ENCODE measurements around the gene UBL7.

UBL7 gene

GRCh38 chr15:74432271-74432967 lies 28.5 kb downstream of the UBL7 start:
- H3K4me3 ChIP-seq (ENCODE audit: low read length) = no peak overlapping the region
- no peaks in the 10 kb centered on the region for H3K9me3 ChIP-seq (ENCODE audit: control insufficient read depth, low read length)
- no peak overlapping the region for H3K9ac ChIP-seq (ENCODE audit: low read length)
- peaks cover 30% of the 10 kb centered on the region for H3K27me3 ChIP-seq (ENCODE audit: control insufficient read depth, insufficient read depth, low read length)
- peaks cover 7% of the 10 kb centered on the region for H3K4me1 ChIP-seq (ENCODE audit: control insufficient read depth, insufficient read depth, low read length)
- H3K36me3 ChIP-seq (ENCODE audit: control insufficient read depth, insufficient read depth, low read length) = no peaks in the 10 kb centered on the region

GRCh38 chr15:74431645-74432044 lies 29.3 kb downstream of the UBL7 start:
- Histone ChIP-seq H3K36me3 (ENCODE audit: control insufficient read depth, insufficient read depth, low read length) (no peaks in the 10 kb centered on the region), H3K9me3 (ENCODE audit: control insufficient read depth, low read length) (no peaks in the 10 kb centered on the region), H3K9ac (ENCODE audit: low read length) (no peak overlapping the region), H3K4me3 (ENCODE audit: low read length) (no peak overlapping the region), H3K27me3 (ENCODE audit: control insufficient read depth, insufficient read depth, low read length) (peaks cover 30% of the 10 kb centered on the region), H3K4me1 (ENCODE audit: control insufficient read depth, insufficient read depth, low read length) (peaks cover 7% of the 10 kb centered on the region)

GRCh38 chr15:74431116-74431515 lies 29.8 kb downstream of the UBL7 start:
- Histone ChIP-seq H3K4me3 (ENCODE audit: low read length) (no peak overlapping the region), H3K4me1 (ENCODE audit: control insufficient read depth, insufficient read depth, low read length) (peaks cover 7% of the 10 kb centered on the region), H3K9me3 (ENCODE audit: control insufficient read depth, low read length) (no peaks in the 10 kb centered on the region), H3K27me3 (ENCODE audit: control insufficient read depth, insufficient read depth, low read length) (peaks cover 30% of the 10 kb centered on the region), H3K36me3 (ENCODE audit: control insufficient read depth, insufficient read depth, low read length) (no peaks in the 10 kb centered on the region), H3K9ac (ENCODE audit: low read length) (no peak overlapping the region)

GRCh38 chr15:74430510-74430951 lies 30.4 kb downstream of the UBL7 start:
- Histone ChIP-seq H3K9ac (ENCODE audit: low read length) (no peak overlapping the region), H3K4me1 (ENCODE audit: control insufficient read depth, insufficient read depth, low read length) (peaks cover 7% of the 10 kb centered on the region), H3K9me3 (ENCODE audit: control insufficient read depth, low read length) (no peaks in the 10 kb centered on the region), H3K27me3 (ENCODE audit: control insufficient read depth, insufficient read depth, low read length) (peaks cover 30% of the 10 kb centered on the region), H3K4me3 (ENCODE audit: low read length) (no peak overlapping the region), H3K36me3 (ENCODE audit: control insufficient read depth, insufficient read depth, low read length) (no peaks in the 10 kb centered on the region)

- no peak overlapping the region for H3K4me3 ChIP-seq (ENCODE audit: low read length)
- H3K9ac ChIP-seq (ENCODE audit: low read length) = no peak overlapping the region
- peaks cover 7% of the 10 kb centered on the region for H3K4me1 ChIP-seq (ENCODE audit: control insufficient read depth, insufficient read depth, low read length)
- H3K27me3 ChIP-seq (ENCODE audit: control insufficient read depth, insufficient read depth, low read length) = peaks cover 30% of the 10 kb centered on the region
- H3K9me3 ChIP-seq (ENCODE audit: control insufficient read depth, low read length) = no peaks in the 10 kb centered on the region
- no peaks in the 10 kb centered on the region for H3K36me3 ChIP-seq (ENCODE audit: control insufficient read depth, insufficient read depth, low read length)
These were observed 31.1 kb downstream of the UBL7 start for GRCh38 chr15:74429781-74430400.

GRCh38 chr15:74428970-74429780 lies 31.8 kb downstream of the UBL7 start:
- H3K9me3 ChIP-seq (ENCODE audit: control insufficient read depth, low read length) = no peaks in the 10 kb centered on the region
- no peak overlapping the region for H3K4me3 ChIP-seq (ENCODE audit: low read length)
- no peak overlapping the region for H3K9ac ChIP-seq (ENCODE audit: low read length)
- no peaks in the 10 kb centered on the region for H3K36me3 ChIP-seq (ENCODE audit: control insufficient read depth, insufficient read depth, low read length)
- peaks cover 30% of the 10 kb centered on the region for H3K27me3 ChIP-seq (ENCODE audit: control insufficient read depth, insufficient read depth, low read length)
- H3K4me1 ChIP-seq (ENCODE audit: control insufficient read depth, insufficient read depth, low read length) = peaks cover 7% of the 10 kb centered on the region

- Histone ChIP-seq H3K36me3 (ENCODE audit: control insufficient read depth, insufficient read depth, low read length) (no peaks in the 10 kb centered on the region), H3K27me3 (ENCODE audit: control insufficient read depth, insufficient read depth, low read length) (peaks cover 29% of the 10 kb centered on the region), H3K4me3 (ENCODE audit: low read length) (no peak overlapping the region), H3K9ac (ENCODE audit: low read length) (no peak overlapping the region), H3K4me1 (ENCODE audit: control insufficient read depth, insufficient read depth, low read length) (peaks cover 7% of the 10 kb centered on the region), H3K9me3 (ENCODE audit: control insufficient read depth, low read length) (no peaks in the 10 kb centered on the region)
These were observed 32.5 kb downstream of the UBL7 start for GRCh38 chr15:74428442-74428787.

- Histone ChIP-seq H3K9ac (ENCODE audit: low read length) (no peak overlapping the region), H3K9me3 (ENCODE audit: control insufficient read depth, low read length) (no peaks in the 10 kb centered on the region), H3K36me3 (ENCODE audit: control insufficient read depth, insufficient read depth, low read length) (no peaks in the 10 kb centered on the region), H3K4me1 (ENCODE audit: control insufficient read depth, insufficient read depth, low read length) (peaks cover 5% of the 10 kb centered on the region), H3K4me3 (ENCODE audit: low read length) (no peak overlapping the region), H3K27me3 (ENCODE audit: control insufficient read depth, insufficient read depth, low read length) (peaks cover 23% of the 10 kb centered on the region)
These were observed 33.1 kb downstream of the UBL7 start for GRCh38 chr15:74427607-74428441.

- Histone ChIP-seq H3K4me1 (ENCODE audit: control insufficient read depth, insufficient read depth, low read length) (no peaks in the 10 kb centered on the region), H3K36me3 (ENCODE audit: control insufficient read depth, insufficient read depth, low read length) (no peaks in the 10 kb centered on the region), H3K9ac (ENCODE audit: low read length) (no peak overlapping the region), H3K4me3 (ENCODE audit: low read length) (no peak overlapping the region), H3K9me3 (ENCODE audit: control insufficient read depth, low read length) (no peaks in the 10 kb centered on the region), H3K27me3 (ENCODE audit: control insufficient read depth, insufficient read depth, low read length) (peaks cover 11% of the 10 kb centered on the region)
These were observed 34.3 kb downstream of the UBL7 start for GRCh38 chr15:74426404-74427281.

GRCh38 chr15:74425630-74426029 lies 35.3 kb downstream of the UBL7 start:
- Histone ChIP-seq H3K4me1 (ENCODE audit: control insufficient read depth, insufficient read depth, low read length) (no peaks in the 10 kb centered on the region), H3K36me3 (ENCODE audit: control insufficient read depth, insufficient read depth, low read length) (no peaks in the 10 kb centered on the region), H3K27me3 (ENCODE audit: control insufficient read depth, insufficient read depth, low read length) (peaks cover 1% of the 10 kb centered on the region), H3K9me3 (ENCODE audit: control insufficient read depth, low read length) (no peaks in the 10 kb centered on the region), H3K9ac (ENCODE audit: low read length) (no peak overlapping the region), H3K4me3 (ENCODE audit: low read length) (no peak overlapping the region)

GRCh38 chr15:74424901-74425528 lies 35.9 kb downstream of the UBL7 start:
- Histone ChIP-seq H3K4me1 (ENCODE audit: control insufficient read depth, insufficient read depth, low read length) (no peaks in the 10 kb centered on the region), H3K9me3 (ENCODE audit: control insufficient read depth, low read length) (no peaks in the 10 kb centered on the region), H3K9ac (ENCODE audit: low read length) (no peak overlapping the region), H3K27me3 (ENCODE audit: control insufficient read depth, insufficient read depth, low read length) (no peaks in the 10 kb centered on the region), H3K4me3 (ENCODE audit: low read length) (no peak overlapping the region), H3K36me3 (ENCODE audit: control insufficient read depth, insufficient read depth, low read length) (no peaks in the 10 kb centered on the region)

All from mucosa of stomach (tissue), 1 donor.